Measurements from ENCODE around the gene KRTAP4-8.
"Not testable (repeated sequence)": the region's sequence is repeated elsewhere in the genome, so short reads cannot be mapped to it uniquely, and the experiment has no call there.

The KRTAP4-8 gene

DNA sequence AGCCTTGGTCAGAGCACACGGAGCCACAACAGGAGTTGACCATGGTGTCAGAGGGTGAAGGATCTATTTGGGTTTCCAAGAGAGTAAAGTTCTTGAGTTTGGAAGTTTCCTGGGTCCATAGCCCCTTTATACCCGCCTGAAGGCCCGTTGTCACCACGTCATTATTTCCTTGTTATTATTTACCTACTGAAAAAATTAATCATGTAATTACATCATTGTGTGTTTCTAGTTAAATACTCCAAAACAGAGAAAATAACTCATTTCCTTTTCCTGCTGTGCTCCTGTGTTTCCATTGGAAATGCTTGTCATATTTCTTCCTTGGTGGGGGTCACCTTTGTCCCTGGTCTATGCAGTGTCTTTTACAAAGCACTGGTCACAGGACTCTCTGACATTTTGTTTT lies at the start of gene KRTAP4-8:
TSS of gene KRTAP4-8 (minus strand) at position 101 of the 400 bp plus-strand sequence. CDS start at position 43, 58 bp downstream.
- no peak for DNase-seq (ENCODE audit: low read depth in 2 of 2)

DNA sequence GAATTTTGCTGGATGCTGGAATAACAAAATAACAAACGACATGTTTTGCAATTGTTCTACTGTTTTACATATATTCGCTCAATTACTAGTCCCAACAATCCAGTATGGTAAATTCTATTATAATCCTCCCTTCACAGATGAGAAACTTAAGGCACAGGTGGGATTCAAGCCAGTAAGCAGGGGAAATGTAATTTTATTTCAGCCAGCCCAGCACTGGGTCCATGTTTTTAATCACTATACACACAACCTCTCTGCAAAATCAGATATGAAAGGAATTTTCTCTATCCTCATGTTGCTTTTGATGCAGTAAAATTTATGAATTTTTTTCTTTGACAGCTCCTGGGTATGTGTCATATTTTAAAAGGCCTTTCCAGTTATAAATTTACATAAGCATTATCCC lies 47.3 kb upstream of the KRTAP4-8 start:
- DNase-seq (ENCODE audit: low read depth in 2 of 2) = no peak

GRCh38 chr17:41144846-41145245 lies 46.9 kb upstream of the KRTAP4-8 start:
- DNase-seq (ENCODE audit: low read depth in 2 of 2) = no peak

DNA sequence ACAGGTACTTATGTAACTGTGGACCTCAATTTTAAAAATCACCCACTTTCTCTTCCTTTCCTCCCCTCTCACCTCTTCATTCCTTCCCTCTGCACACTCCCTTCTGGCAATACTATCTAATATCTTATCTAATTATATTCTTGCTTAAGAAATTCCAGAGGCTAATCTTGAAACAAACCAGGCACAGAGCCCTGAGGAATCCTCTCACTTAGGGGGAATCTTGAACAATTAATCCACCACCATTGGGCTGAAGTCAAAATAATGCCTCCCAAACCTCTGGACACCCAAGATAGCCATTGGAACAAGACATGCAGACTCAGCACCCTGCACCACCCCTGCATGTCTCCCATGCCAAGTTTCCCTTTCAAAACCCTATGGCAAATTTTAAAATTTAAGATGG lies 43.4 kb upstream of the KRTAP4-8 start:
- DNase-seq (ENCODE audit: low read depth in 2 of 2) = no peak

DNA sequence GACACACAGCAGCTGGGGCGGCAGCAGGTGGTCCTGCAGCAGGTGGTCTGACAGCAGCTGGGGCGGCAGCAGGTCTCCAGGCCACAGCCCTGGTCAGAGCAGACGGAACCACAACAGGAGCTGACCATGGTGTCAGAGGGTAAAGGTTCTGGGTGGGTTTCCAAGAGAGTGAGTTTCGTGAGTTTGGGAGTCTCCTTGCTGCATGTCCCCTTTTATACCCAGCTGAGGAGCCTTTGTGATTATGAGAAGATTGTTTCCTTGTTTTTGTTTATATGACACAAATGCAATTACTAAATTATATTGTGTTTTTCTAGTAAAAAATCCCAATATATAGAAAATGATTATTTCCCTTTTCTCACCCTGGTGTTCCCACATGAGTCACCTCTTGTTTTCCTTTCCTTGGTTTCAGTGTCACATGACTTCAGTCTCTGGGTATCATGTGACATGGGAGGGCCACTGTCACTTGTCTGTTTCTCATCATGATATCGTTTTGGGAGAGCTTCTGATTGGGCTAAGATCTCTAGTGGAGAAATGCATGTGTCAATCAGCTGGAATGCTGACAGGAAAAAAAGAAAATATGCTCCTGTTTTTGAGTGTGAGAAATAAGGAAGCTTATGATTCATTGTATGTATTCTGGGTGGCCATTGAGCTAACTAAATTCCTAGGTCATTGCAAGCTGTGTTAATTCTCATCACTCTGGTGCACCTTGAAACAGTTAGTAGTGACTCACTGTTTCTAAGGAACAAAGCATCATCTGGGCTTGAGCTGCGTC lies 42.6 kb upstream of the KRTAP4-8 start, which contains the start of gene KRTAP4-6:
TSS of gene KRTAP4-6 (minus strand) at position 185 of the 772 bp plus-strand sequence. CDS start at position 128, 57 bp downstream.
- no peak for DNase-seq (ENCODE audit: low read depth in 2 of 2)

- DNase-seq (ENCODE audit: low read depth in 2 of 2) = not testable (repeated sequence)
Observed at GRCh38 chr17:41139865-41140264, 41.9 kb upstream of the KRTAP4-8 start.

GRCh38 chr17:41133880-41134735 lies 36.2 kb upstream of the KRTAP4-8 start:
- DNase-seq (ENCODE audit: low read depth in 2 of 2) = no peak

- no peak for DNase-seq (ENCODE audit: low read depth in 2 of 2)
Observed at GRCh38 chr17:41131979-41132378, 34.0 kb upstream of the KRTAP4-8 start.

DNA sequence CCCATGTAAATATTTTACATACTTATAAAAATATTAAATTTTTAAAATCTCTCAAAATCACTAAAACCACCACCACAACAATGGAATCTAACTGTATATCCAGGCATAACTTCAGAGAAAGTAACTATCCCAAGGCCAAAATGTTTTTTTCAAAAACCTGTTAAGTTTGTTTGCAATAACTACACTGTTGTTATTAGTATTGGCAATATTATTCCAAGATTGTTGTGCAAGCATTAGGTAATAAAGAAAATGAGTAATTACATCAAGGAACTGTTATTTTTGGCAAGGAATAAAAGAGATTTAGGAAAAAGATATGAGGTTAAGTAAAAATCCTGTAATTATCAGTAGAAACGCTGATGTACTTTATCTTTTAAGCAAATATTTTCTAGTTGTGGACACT lies 29.4 kb upstream of the KRTAP4-8 start:
- no peak for DNase-seq (ENCODE audit: low read depth in 2 of 2)

DNA sequence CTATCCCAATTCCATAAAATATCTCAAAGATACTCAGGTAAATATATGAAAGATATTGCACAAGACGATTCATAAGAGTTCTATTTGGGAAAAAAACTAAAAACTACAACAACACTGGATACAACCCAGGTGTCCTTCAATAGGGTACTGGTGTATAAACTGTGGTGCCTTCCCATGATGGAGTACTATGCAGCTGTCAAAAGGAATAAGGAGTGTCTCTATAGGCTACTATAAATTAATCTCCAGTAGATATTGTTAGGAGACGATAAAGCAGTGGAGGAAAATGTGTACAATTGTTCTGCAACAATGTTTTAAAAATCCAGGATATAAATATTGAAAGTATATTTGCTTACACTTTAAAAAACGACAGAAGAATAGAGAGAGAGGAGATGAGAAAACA lies 28.5 kb upstream of the KRTAP4-8 start:
- DNase-seq (ENCODE audit: low read depth in 2 of 2) = no peak

DNA sequence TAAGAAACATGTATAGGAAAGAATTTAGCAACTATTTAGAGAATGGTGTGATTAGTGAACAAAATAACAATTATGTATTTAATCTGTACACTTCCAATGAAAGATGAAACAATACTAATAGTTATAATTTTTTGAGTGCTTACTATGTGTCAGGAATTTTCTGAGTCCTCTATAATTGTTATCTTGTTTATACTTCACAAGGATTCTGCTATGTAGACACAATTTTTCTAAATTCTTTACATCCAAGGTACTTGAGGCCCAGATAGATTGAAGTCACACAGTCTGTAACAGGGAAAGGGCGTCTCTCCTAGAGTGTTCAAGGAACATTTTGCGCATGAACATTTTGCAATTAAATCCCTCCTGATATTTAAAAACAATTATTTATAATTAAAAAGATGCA lies 27.1 kb upstream of the KRTAP4-8 start:
- no peak for DNase-seq (ENCODE audit: low read depth in 2 of 2)

GRCh38 chr17:41123991-41124371 lies 26.0 kb upstream of the KRTAP4-8 start, which contains the start of gene KRTAP4-12:
Gene KRTAP4-12, minus strand, starts transcription at chr17:41124182. Its CDS starts 60 bp downstream, at chr17:41124122.
- not testable (repeated sequence) for DNase-seq (ENCODE audit: low read depth in 2 of 2)

GRCh38 chr17:41123292-41123990 lies 25.5 kb upstream of the KRTAP4-8 start:
- not testable (repeated sequence) for DNase-seq (ENCODE audit: low read depth in 2 of 2)

DNA sequence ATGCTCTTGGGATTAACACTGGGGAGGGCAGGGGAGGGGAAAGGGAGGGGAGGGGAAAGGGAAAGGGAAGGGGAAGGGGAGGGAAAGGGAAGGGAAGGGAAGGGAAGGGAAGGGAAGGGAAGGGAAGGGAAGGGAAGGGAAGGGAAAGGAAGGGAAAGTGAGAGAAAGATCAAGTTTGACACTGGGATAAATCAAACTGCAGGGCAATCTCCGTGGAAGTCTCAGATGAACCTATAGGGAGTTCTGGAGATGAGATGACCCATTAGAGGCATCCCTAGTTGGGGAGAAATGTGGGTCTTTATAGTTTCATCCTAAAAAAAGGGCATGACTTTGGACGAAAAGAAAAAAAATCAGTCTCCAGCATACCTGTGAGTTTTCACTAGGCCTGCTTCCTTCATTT lies 23.8 kb upstream of the KRTAP4-8 start:
- no peak for DNase-seq (ENCODE audit: low read depth in 2 of 2)

DNA sequence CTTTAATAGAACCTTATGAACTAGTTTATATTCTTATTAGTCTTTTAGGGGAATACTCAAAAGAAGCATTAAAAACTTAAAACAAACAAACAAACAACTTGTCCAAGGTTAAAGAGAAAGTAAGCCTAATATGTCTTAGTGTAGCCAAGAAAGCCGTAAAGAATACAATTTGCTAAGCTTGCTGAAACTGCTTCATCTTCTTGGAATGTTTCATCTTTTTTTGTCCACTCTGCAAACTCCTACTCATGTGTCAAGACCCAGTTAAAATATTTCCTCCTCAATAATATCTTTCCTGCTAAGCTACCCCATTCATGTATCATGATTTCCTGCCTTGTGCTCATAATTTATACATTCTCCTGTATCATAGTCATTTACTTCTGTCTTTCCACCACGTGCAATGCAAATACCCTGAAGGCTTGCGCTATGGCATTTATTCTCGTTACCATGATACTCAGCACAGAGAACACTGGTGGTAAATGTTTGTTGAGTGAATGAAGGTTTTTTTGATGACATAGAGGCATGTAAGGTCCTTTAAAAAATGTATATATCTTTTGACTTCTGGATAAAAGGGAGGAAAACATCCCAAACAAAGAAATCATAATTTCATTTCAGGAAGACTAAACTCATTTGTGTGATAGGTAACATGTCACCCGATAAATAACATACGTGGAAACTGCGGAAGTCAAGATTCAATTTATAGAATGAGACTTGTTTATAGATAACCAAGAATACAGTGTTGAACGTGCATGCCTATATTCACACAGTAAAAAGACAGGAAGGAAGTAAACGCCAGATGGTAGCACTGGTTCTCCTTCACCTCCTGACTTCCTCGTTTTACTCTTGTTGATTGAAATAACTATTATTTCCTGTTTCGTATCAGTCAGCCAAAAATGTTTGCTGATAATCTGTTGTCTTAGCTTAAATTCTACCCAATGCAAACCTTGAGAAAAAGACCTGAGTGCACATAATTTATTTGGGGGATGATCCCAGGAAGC lies 22.1 kb upstream of the KRTAP4-8 start:
- DNase-seq (ENCODE audit: low read depth in 2 of 2) = not testable (repeated sequence)

GRCh38 chr17:41118721-41119120 lies 20.8 kb upstream of the KRTAP4-8 start:
- DNase-seq (ENCODE audit: low read depth in 2 of 2) = no peak

DNA sequence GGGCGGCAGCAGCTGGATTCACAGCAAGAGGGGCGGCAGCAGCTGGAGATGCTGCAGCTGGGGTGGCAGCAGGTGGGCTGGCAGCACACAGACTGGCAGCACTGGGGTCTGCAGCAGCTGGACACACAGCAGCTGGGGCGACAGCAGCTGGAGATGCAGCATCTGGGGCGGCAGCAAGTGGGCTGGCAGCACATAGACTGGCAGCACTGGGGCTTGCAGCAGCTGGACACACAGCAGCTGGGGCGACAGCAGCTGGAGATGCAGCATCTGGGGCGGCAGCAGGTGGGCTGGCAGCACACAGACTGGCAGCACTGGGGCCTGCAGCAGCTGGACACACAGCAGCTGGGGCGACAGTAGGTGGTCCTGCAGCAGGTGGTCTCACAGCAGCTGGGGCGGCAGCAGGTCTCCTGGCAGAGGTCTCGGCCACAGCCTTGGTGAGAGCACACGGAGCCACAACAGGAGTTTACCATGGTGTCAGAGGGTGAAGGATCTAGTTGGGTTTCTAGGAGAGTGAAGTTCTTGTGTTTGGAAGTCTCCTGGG lies 20.0 kb upstream of the KRTAP4-8 start, which contains the start of gene KRTAP4-11:
TSS of gene KRTAP4-11 (minus strand) at position 528 of the 541 bp plus-strand sequence. CDS start at position 470, 58 bp downstream.
- DNase-seq (ENCODE audit: low read depth in 2 of 2) = not testable (repeated sequence)

DNA sequence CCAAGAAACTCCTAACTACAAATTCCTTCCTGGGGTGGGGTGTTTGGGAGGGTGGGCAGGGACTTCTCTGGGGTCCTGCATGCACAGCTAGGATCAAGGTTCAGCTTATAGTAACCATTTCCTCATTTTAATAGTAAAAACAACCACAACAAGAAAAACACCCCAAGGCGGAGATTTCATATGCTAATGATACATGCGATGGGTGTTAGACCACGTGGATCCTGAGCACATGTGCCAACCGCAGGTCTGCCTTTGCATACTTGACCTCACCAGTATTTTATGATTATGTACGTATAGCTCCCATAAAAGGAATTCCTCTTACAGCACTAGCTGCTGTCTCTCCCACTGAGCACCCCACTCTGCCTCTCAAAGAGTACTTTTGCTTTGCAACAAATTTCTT lies 18.4 kb upstream of the KRTAP4-8 start:
- DNase-seq (ENCODE audit: low read depth in 2 of 2) = no peak

DNA sequence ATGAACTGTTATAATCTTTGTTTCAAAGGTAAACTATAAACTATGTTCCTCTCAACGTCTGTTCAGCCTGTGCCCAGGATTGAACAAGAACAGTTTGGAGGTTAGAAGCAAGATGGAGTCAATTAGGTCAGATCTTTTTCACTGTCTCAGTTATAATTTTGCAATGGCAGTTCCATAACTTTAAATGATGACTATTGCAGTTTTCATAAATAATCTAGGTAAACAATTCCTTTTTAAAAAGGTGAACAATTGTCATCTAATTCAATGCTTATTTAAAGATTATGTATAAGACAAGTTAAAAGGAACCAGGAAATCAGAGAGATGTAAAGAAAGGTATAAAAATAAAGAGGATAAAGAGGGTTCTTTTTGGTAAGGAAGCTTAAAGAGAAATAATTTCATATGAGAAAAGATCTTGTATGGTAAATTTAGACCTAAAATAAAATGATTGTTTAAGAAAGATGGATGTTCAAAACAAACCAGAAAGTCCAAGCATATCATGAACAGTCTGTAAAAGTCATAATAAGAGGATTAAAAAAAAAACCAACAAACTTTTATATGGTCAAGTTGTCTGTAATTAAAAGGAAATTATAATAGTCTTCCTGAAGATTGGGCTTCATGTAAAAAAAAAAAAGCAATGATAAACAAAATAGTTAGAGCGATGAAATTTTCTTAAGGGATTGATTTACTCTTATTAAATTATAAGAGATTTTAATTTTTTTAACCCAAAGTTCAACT lies 13.4 kb upstream of the KRTAP4-8 start:
- no peak for DNase-seq (ENCODE audit: low read depth in 2 of 2)

Measured in stimulated activated CD8-positive, alpha-beta memory T cell treated with anti-CD3 and anti-CD28 coated beads, Interleukin-15, amount 100 ng/mL, for 48 hours (primary cell).